AG04450 (cell line): ENCODE measurements around the gene C3orf20. TPM values are rescaled to one million over a fixed set of nuclear protein-coding genes. Genes with fewer than 3 reads are reported as not detected.

Experiments used
- CTCF ChIA-PET: fragments of 300-600, 350-600 bp; formaldehyde crosslinking; extraction: SDS; loops from one replicate; lab custom pipeline; 2022; ENCODE audit warnings: antibody characterized with exemption, inconsistent platforms; lab: Charles Lee
- POLR2A ChIA-PET: fragments of 350-600 bp; formaldehyde crosslinking; extraction: SDS; loops from one replicate; lab custom pipeline; 2021; ENCODE audit warnings: antibody characterized with exemption, inconsistent platforms; lab: Yijun Ruan, JAX
- DNase-seq: peaks from one replicate; pipeline ENCODE4 v3.0.0-alpha.2; 2011; ENCODE audit warnings: low read depth, low spot score
- H3K27ac ChIP-seq: one replicate; pipeline ENCODE4 v1.5.1; 2012; ENCODE audit warnings: low read depth, low read length, control low read depth
- H3K27me3 ChIP-seq: one replicate; pipeline ENCODE4 v1.6.0; 2012; ENCODE audit warnings: low read length; ENCODE audit not compliant: control insufficient read depth, insufficient read depth
- H3K4me3 ChIP-seq: 2 replicates; pipeline ENCODE4 v1.5.1; 2011; ENCODE audit warnings: mild to moderate bottlenecking, low read depth, low read length, control low read depth
- H3K9me3 ChIP-seq: 2 replicates; pipeline ENCODE4 v1.5.1; 2012; ENCODE audit warnings: low read length; ENCODE audit not compliant: control insufficient read depth, insufficient read depth
- CTCF ChIP-seq: IDR thresholded peaks from 2 replicates; pipeline ENCODE4 v1.5.1; 2011; ENCODE audit warnings: low read depth, low read length, control low read depth, inconsistent platforms
- polyA plus RNA-seq: library from polyadenylated mRNA; depleted of rRNA; stranded (reverse); fragments of >200 nt; gene quantifications from 2 replicates; pipeline ENCODE4 v1.2.3, GENCODE V29; 2011

The C3orf20 gene
- polyA plus RNA-seq, 1 experiment = not detected

GRCh38 chr3:14798231-14798630, 123.3 kb downstream of the C3orf20 start:
- Histone ChIP-seq H3K27me3 (peaks cover 22% of the 10 kb centered on the region), H3K27ac (no peak overlapping the region), H3K9me3 (no peaks in the 10 kb centered on the region), H3K4me3 (no peak overlapping the region)
- POLR2A ChIA-PET = no interaction called here
- CTCF ChIA-PET = interaction anchor here (0.9 to 1.2 kb wide), 2 partner anchors 124 to 289 kb away, joined by 3 read pairs; no protein-coding TSS in a partner anchor
- DNase-seq = no peak
- no peak for TF ChIP-seq CTCF

GRCh38 chr3:14799146-14799545, 124.2 kb downstream of the C3orf20 start:
- Histone ChIP-seq H3K4me3 (no peak overlapping the region), H3K27ac (no peak overlapping the region), H3K9me3 (no peaks in the 10 kb centered on the region), H3K27me3 (peaks cover 22% of the 10 kb centered on the region)
- CTCF ChIA-PET = no interaction called here
- no peak for TF ChIP-seq CTCF
- no peak for DNase-seq
- POLR2A ChIA-PET = no interaction called here

GRCh38 chr3:14801031-14801430, 126.1 kb downstream of the C3orf20 start:
- H3K4me3 ChIP-seq = no peak overlapping the region
- POLR2A ChIA-PET = no interaction called here
- DNase-seq = no peak
- no peaks in the 10 kb centered on the region for H3K9me3 ChIP-seq
- H3K27ac ChIP-seq = no peak overlapping the region
- peaks cover 17% of the 10 kb centered on the region for H3K27me3 ChIP-seq
- CTCF ChIA-PET = no interaction called here
- TF ChIP-seq CTCF = no peak

GRCh38 chr3:14801668-14802380, 126.9 kb downstream of the C3orf20 start:
- Histone ChIP-seq H3K27ac (no peak overlapping the region), H3K27me3 (peaks cover 11% of the 10 kb centered on the region), H3K4me3 (no peak overlapping the region), H3K9me3 (no peaks in the 10 kb centered on the region)
- CTCF ChIA-PET = no interaction called here
- no peak for DNase-seq
- TF ChIP-seq CTCF = no peak
- POLR2A ChIA-PET = no interaction called here

GRCh38 chr3:14802381-14802731, 127.4 kb downstream of the C3orf20 start:
- Histone ChIP-seq H3K27ac (no peak overlapping the region), H3K4me3 (no peak overlapping the region), H3K9me3 (no peaks in the 10 kb centered on the region), H3K27me3 (peaks cover 11% of the 10 kb centered on the region)
- POLR2A ChIA-PET = no interaction called here
- CTCF ChIA-PET = no interaction called here
- no peak for DNase-seq
- no peak for TF ChIP-seq CTCF
